ENCODE data around the gene SYNPR. TPM values are rescaled to one million over a fixed set of nuclear protein-coding genes. Genes with fewer than 3 reads are reported as not detected.

Gene SYNPR
- total RNA-seq, 1 donor from 2014 or later: 13.2 TPM

- Mint-ChIP-seq H3K27ac (no peak overlapping the region), H3K36me3 (ENCODE audit: insufficient read depth) (peaks cover 3% of the 10 kb centered on the region), H3K4me1 (ENCODE audit: low read depth) (peaks cover 22% of the 10 kb centered on the region), H3K9me3 (ENCODE audit: low read depth) (no peaks in the 10 kb centered on the region), H3K4me3 (ENCODE audit: low read depth) (no peak overlapping the region), H3K27me3 (no peaks in the 10 kb centered on the region)
- no peak for TF ChIP-seq CTCF (IDR thresholded peaks at IDR 0.05; ENCODE audit: unreplicated experiment)
- no peak for DNase-seq (ENCODE audit: low spot score, unreplicated experiment)
These were observed 199.5 kb downstream of the SYNPR start for GRCh38 chr3:63477494-63478129.

GRCh38 chr3:63478990-63479660 is 201.0 kb downstream of the SYNPR start:
- Mint-ChIP-seq H3K9me3 (ENCODE audit: low read depth) (no peaks in the 10 kb centered on the region), H3K36me3 (ENCODE audit: insufficient read depth) (peaks cover 3% of the 10 kb centered on the region), H3K4me3 (ENCODE audit: low read depth) (no peak overlapping the region), H3K27ac (peak overlapping the region; percentile 21), H3K27me3 (no peaks in the 10 kb centered on the region), H3K4me1 (ENCODE audit: low read depth) (peaks cover 12% of the 10 kb centered on the region)
- no peak for DNase-seq (ENCODE audit: low spot score, unreplicated experiment)
- no peak for TF ChIP-seq CTCF (IDR thresholded peaks at IDR 0.05; ENCODE audit: unreplicated experiment)

- no peak overlapping the region for H3K27ac Mint-ChIP-seq
- H3K9me3 Mint-ChIP-seq (ENCODE audit: low read depth): no peaks in the 10 kb centered on the region
- TF ChIP-seq CTCF (IDR thresholded peaks at IDR 0.05; ENCODE audit: unreplicated experiment): no peak
- H3K27me3 Mint-ChIP-seq: no peaks in the 10 kb centered on the region
- H3K4me3 Mint-ChIP-seq (ENCODE audit: low read depth): no peak overlapping the region
- no peak for DNase-seq (ENCODE audit: low spot score, unreplicated experiment)
- peaks cover 3% of the 10 kb centered on the region for H3K36me3 Mint-ChIP-seq (ENCODE audit: insufficient read depth)
- H3K4me1 Mint-ChIP-seq (ENCODE audit: low read depth): peaks cover 12% of the 10 kb centered on the region
These were observed 201.5 kb downstream of the SYNPR start for GRCh38 chr3:63479661-63480035.

GRCh38 chr3:63481627-63482026 is 203.5 kb downstream of the SYNPR start:
- peaks cover 12% of the 10 kb centered on the region for H3K4me1 Mint-ChIP-seq (ENCODE audit: low read depth)
- no peak overlapping the region for H3K27ac Mint-ChIP-seq
- peaks cover 10% of the 10 kb centered on the region for H3K36me3 Mint-ChIP-seq (ENCODE audit: insufficient read depth)
- no peak for DNase-seq (ENCODE audit: low spot score, unreplicated experiment)
- no peaks in the 10 kb centered on the region for H3K9me3 Mint-ChIP-seq (ENCODE audit: low read depth)
- no peaks in the 10 kb centered on the region for H3K27me3 Mint-ChIP-seq
- H3K4me3 Mint-ChIP-seq (ENCODE audit: low read depth): no peak overlapping the region
- no peak for TF ChIP-seq CTCF (IDR thresholded peaks at IDR 0.05; ENCODE audit: unreplicated experiment)

- H3K27ac Mint-ChIP-seq: no peak overlapping the region
- H3K4me3 Mint-ChIP-seq (ENCODE audit: low read depth): no peak overlapping the region
- peaks cover 12% of the 10 kb centered on the region for H3K4me1 Mint-ChIP-seq (ENCODE audit: low read depth)
- DNase-seq (ENCODE audit: low spot score, unreplicated experiment): no peak
- H3K9me3 Mint-ChIP-seq (ENCODE audit: low read depth): no peaks in the 10 kb centered on the region
- TF ChIP-seq CTCF (IDR thresholded peaks at IDR 0.05; ENCODE audit: unreplicated experiment): no peak
- H3K27me3 Mint-ChIP-seq: no peaks in the 10 kb centered on the region
- peaks cover 10% of the 10 kb centered on the region for H3K36me3 Mint-ChIP-seq (ENCODE audit: insufficient read depth)
These were observed 204.2 kb downstream of the SYNPR start for GRCh38 chr3:63482341-63482740.
